SH-SY5Y (cell line): ENCODE measurements around the gene ZNF14.

Source experiments
- GATA2 ChIP-seq: IDR thresholded peaks from 2 replicates; pipeline ENCODE4 v1.6.1; 2011; ENCODE audit warnings: mild to moderate bottlenecking, low read depth, low read length
- GATA3 ChIP-seq: IDR thresholded peaks from 2 replicates; pipeline ENCODE4 v1.6.1; 2011; ENCODE audit warnings: low read depth, mild to moderate bottlenecking, low read length, moderate library complexity

- TF ChIP-seq GATA3 (no peak), GATA2 (no peak)
Measured at GRCh38 chr19:19711306-19711933, 21.5 kb downstream of the ZNF14 start.
